Measurements from ENCODE around the gene ZDHHC3.

DNA sequence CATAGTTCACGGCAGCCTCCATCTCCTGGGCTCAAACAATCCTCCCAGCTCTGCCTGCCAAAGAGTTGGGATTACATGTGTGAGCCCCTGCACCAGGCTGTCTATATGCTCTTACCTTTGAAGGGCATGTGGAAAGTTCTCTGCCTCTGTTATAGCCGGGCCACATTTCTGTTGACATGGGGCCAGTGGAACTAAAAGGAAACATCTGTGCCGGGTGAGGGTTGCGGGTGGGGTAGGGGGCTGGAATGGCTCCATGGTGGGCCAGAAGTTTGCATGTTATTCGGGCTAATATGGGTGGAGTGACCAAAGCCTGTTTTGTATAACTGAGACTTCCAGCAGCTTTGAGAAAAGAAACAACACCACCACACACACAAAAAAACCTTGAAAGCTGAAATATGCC is 41.8 kb upstream of the ZDHHC3 start:
- TF ChIP-seq POLR2A (IDR thresholded peaks at IDR 0.05; ENCODE audit: low read depth): no peak
- no peak for TF ChIP-seq CTCF (IDR thresholded peaks at IDR 0.05)
- TF ChIP-seq POLR2AphosphoS5 (IDR thresholded peaks at IDR 0.05): no peak
- TF ChIP-seq EP300 (IDR thresholded peaks at IDR 0.05): no peak
